Progenitor cell of endocrine pancreas (in vitro differentiated cells): ENCODE data around the gene ARHGAP18. TPM values are rescaled to one million over a fixed set of nuclear protein-coding genes. Genes with fewer than 3 reads are reported as not detected.

Source experiments
- DNase-seq: peaks from one replicate; pipeline ENCODE4 v3.0.0; 2021; ENCODE audit warnings: low spot score; ENCODE audit not compliant: unreplicated experiment
- H3K27ac Mint-ChIP-seq: 2 replicates; pipeline ENCODE4 v1.8.0; 2021; ENCODE audit warnings: mild to moderate bottlenecking, moderate library complexity, mixed read lengths
- H3K27me3 Mint-ChIP-seq: 2 replicates; pipeline ENCODE4 v1.8.0; 2021; ENCODE audit warnings: mixed read lengths
- H3K36me3 Mint-ChIP-seq: 2 replicates; pipeline ENCODE4 v1.8.0; 2022; ENCODE audit warnings: mixed read lengths; ENCODE audit not compliant: insufficient read depth
- H3K4me1 Mint-ChIP-seq: 2 replicates; pipeline ENCODE4 v1.8.0; 2021; ENCODE audit warnings: low read depth, mixed read lengths
- H3K4me3 Mint-ChIP-seq: 2 replicates; pipeline ENCODE4 v1.8.0; 2021; ENCODE audit warnings: low read depth, mild to moderate bottlenecking, moderate library complexity, mixed read lengths
- H3K9me3 Mint-ChIP-seq: 2 replicates; pipeline ENCODE4 v1.8.0; 2021; ENCODE audit warnings: low read depth, mixed read lengths
- CTCF ChIP-seq: fragments of 200-600 bp; sonication (generic); IDR thresholded peaks from one replicate; pipeline ENCODE4 v1.5.0; 2021; ENCODE audit warnings: antibody characterized with exemption, mild to moderate bottlenecking; ENCODE audit not compliant: unreplicated experiment
- total RNA-seq: library from RNA; stranded (reverse); gene quantifications from 2 replicates; pipeline ENCODE4 v1.2.1, GENCODE V29; 2021

Gene ARHGAP18
- total RNA-seq, 1 donor from 2014 or later, result 26.9 TPM

- no peak overlapping the region for H3K27ac Mint-ChIP-seq
- no peak for TF ChIP-seq CTCF
- no peak for DNase-seq
- H3K4me1 Mint-ChIP-seq, result no peaks in the 10 kb centered on the region
- H3K36me3 Mint-ChIP-seq, result no peaks in the 10 kb centered on the region
- H3K4me3 Mint-ChIP-seq, result no peak overlapping the region
- no peaks in the 10 kb centered on the region for H3K9me3 Mint-ChIP-seq
- peaks cover 9% of the 10 kb centered on the region for H3K27me3 Mint-ChIP-seq
Measured at GRCh38 chr6:129744880-129745237, 34.9 kb upstream of the ARHGAP18 start.

GRCh38 chr6:129744201-129744879, 34.4 kb upstream of the ARHGAP18 start:
- no peak for DNase-seq
- Mint-ChIP-seq H3K27ac (no peak overlapping the region), H3K4me3 (no peak overlapping the region), H3K9me3 (no peaks in the 10 kb centered on the region), H3K4me1 (no peaks in the 10 kb centered on the region), H3K27me3 (peaks cover 9% of the 10 kb centered on the region), H3K36me3 (no peaks in the 10 kb centered on the region)
- no peak for TF ChIP-seq CTCF

GRCh38 chr6:129740013-129740412, 30.0 kb upstream of the ARHGAP18 start:
- Mint-ChIP-seq H3K4me1 (no peaks in the 10 kb centered on the region), H3K4me3 (no peak overlapping the region), H3K27ac (no peak overlapping the region), H3K36me3 (no peaks in the 10 kb centered on the region), H3K9me3 (no peaks in the 10 kb centered on the region), H3K27me3 (peaks cover 9% of the 10 kb centered on the region)
- no peak for TF ChIP-seq CTCF
- DNase-seq, result no peak

GRCh38 chr6:129736105-129736504, 26.1 kb upstream of the ARHGAP18 start:
- H3K4me3 Mint-ChIP-seq, result no peak overlapping the region
- no peaks in the 10 kb centered on the region for H3K36me3 Mint-ChIP-seq
- TF ChIP-seq CTCF, result no peak
- no peaks in the 10 kb centered on the region for H3K9me3 Mint-ChIP-seq
- H3K27ac Mint-ChIP-seq, result no peak overlapping the region
- H3K4me1 Mint-ChIP-seq, result peaks cover 11% of the 10 kb centered on the region
- no peak for DNase-seq
- H3K27me3 Mint-ChIP-seq, result no peaks in the 10 kb centered on the region

GRCh38 chr6:129733290-129733689, 23.3 kb upstream of the ARHGAP18 start:
- Mint-ChIP-seq H3K4me1 (peaks cover 14% of the 10 kb centered on the region), H3K9me3 (no peaks in the 10 kb centered on the region), H3K36me3 (no peaks in the 10 kb centered on the region), H3K4me3 (no peak overlapping the region), H3K27ac (no peak overlapping the region), H3K27me3 (no peaks in the 10 kb centered on the region)
- no peak for DNase-seq
- TF ChIP-seq CTCF, result no peak
